Astrocyte (in vitro differentiated cells and primary cell): ENCODE measurements around the gene DDX47. TPM values are rescaled to one million over a fixed set of nuclear protein-coding genes. Genes with fewer than 3 reads are reported as not detected.

ENCODE experiments used
- DNase-seq: peaks from one replicate; pipeline ENCODE4 v3.0.0-alpha.2; 2010; ENCODE audit warnings: low read depth
- FAIRE-seq: peaks from 2 replicates; lab custom pipeline; 2011; peaks lifted over from hg19 to GRCh38; lab: Jason Lieb, UNC
- H2AFZ ChIP-seq: 2 replicates; pipeline ENCODE4 v1.6.0; 2012; ENCODE audit warnings: low read depth, low read length, inconsistent platforms
- H3K27ac ChIP-seq: 2 replicates; pipeline ENCODE4 v1.5.1; 2011; ENCODE audit warnings: low read depth, low read length, inconsistent platforms
- H3K27me3 ChIP-seq: 2 replicates; pipeline ENCODE4 v1.6.0; 2011; ENCODE audit warnings: low read length, inconsistent platforms; ENCODE audit not compliant: insufficient read depth
- H3K36me3 ChIP-seq: 2 replicates; pipeline ENCODE4 v1.5.1; 2011; ENCODE audit warnings: low read length, inconsistent platforms; ENCODE audit not compliant: insufficient read depth
- H3K4me1 ChIP-seq: 2 replicates; pipeline ENCODE4 v1.5.1; 2011; ENCODE audit warnings: low read length, inconsistent platforms; ENCODE audit not compliant: insufficient read depth
- H3K4me2 ChIP-seq: 2 replicates; pipeline ENCODE4 v1.6.0; 2012; ENCODE audit warnings: low read length, inconsistent platforms
- H3K4me3 ChIP-seq: 2 replicates; pipeline ENCODE4 v1.5.1; 2011; ENCODE audit warnings: low read depth, mild to moderate bottlenecking, low read length, inconsistent platforms; ENCODE audit not compliant: insufficient read depth
- H3K79me2 ChIP-seq: 2 replicates; pipeline ENCODE4 v1.6.0; 2012; ENCODE audit warnings: mild to moderate bottlenecking, low read length, inconsistent platforms; ENCODE audit not compliant: insufficient read depth
- H3K9ac ChIP-seq: 2 replicates; pipeline ENCODE4 v1.6.0; 2012; ENCODE audit warnings: mild to moderate bottlenecking, low read length, inconsistent platforms
- H3K9me3 ChIP-seq: 2 replicates; pipeline ENCODE4 v1.5.1; 2012; ENCODE audit warnings: low read depth, mild to moderate bottlenecking, low read length, inconsistent platforms; ENCODE audit not compliant: insufficient read depth
- H4K20me1 ChIP-seq: 2 replicates; pipeline ENCODE4 v1.6.0; 2012; ENCODE audit warnings: low read length, inconsistent platforms; ENCODE audit not compliant: insufficient read depth
- H3K27ac Mint-ChIP-seq: one replicate; pipeline ENCODE4 v1.8.0; 2021; ENCODE audit warnings: mild to moderate bottlenecking, mixed read lengths; ENCODE audit not compliant: unreplicated experiment
- H3K27me3 Mint-ChIP-seq: one replicate; pipeline ENCODE4 v1.8.0; 2021; ENCODE audit warnings: low read depth, mixed read lengths; ENCODE audit not compliant: unreplicated experiment
- H3K36me3 Mint-ChIP-seq: one replicate; pipeline ENCODE4 v1.8.0; 2021; ENCODE audit warnings: low read depth, mixed read lengths; ENCODE audit not compliant: unreplicated experiment
- H3K4me1 Mint-ChIP-seq: one replicate; pipeline ENCODE4 v1.8.0; 2021; ENCODE audit warnings: low read depth, mixed read lengths; ENCODE audit not compliant: unreplicated experiment
- H3K4me3 Mint-ChIP-seq: one replicate; pipeline ENCODE4 v1.8.0; 2021; ENCODE audit warnings: mild to moderate bottlenecking, moderate library complexity, mixed read lengths; ENCODE audit not compliant: unreplicated experiment
- H3K9me3 Mint-ChIP-seq: one replicate; pipeline ENCODE4 v1.8.0; 2021; ENCODE audit warnings: mild to moderate bottlenecking, mixed read lengths; ENCODE audit not compliant: unreplicated experiment
- EZH2 ChIP-seq: IDR thresholded peaks from 2 replicates; pipeline ENCODE4 v1.6.1; 2012; ENCODE audit warnings: mild to moderate bottlenecking, low read length, inconsistent platforms; ENCODE audit not compliant: insufficient read depth
- total RNA-seq: library from RNA; stranded (reverse); gene quantifications from 2 replicates; pipeline ENCODE4 v1.2.1, GENCODE V29; 2021
- TF ChIP-seq, protein P1 (sequence below): IDR thresholded peaks from 2 replicates; pipeline ENCODE4 v1.5.1; 2011; ENCODE audit warnings: low read depth, mild to moderate bottlenecking, inconsistent platforms, low read length, moderate library complexity; ENCODE audit not compliant: insufficient read depth

DDX47 gene
- total RNA-seq, 1 donor from 2014 or later: 62.1 TPM

DNA sequence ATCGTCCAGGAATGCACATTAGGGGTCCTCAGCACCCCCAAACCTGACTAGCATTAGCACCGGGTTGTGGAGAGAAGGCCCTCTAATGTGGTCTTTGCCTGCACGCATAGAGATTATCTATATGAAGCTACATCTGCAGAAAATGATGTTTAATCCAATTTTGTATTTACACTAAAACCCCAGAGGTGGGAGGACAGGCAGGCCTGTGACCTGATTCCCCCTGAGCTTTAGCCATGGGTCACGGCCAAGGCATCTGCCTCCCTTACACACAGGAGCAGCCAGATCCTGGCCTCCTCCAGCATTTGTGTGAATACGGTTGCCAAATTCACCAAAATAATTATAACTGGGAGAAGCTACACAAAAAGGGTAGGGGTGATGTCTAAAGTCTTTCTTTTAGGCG is 20.7 kb upstream of the DDX47 start:
- peaks cover 17% of the 10 kb centered on the region for H3K4me1 Mint-ChIP-seq
- TF ChIP-seq EZH2: no peak
- TF ChIP-seq, protein P1, sequence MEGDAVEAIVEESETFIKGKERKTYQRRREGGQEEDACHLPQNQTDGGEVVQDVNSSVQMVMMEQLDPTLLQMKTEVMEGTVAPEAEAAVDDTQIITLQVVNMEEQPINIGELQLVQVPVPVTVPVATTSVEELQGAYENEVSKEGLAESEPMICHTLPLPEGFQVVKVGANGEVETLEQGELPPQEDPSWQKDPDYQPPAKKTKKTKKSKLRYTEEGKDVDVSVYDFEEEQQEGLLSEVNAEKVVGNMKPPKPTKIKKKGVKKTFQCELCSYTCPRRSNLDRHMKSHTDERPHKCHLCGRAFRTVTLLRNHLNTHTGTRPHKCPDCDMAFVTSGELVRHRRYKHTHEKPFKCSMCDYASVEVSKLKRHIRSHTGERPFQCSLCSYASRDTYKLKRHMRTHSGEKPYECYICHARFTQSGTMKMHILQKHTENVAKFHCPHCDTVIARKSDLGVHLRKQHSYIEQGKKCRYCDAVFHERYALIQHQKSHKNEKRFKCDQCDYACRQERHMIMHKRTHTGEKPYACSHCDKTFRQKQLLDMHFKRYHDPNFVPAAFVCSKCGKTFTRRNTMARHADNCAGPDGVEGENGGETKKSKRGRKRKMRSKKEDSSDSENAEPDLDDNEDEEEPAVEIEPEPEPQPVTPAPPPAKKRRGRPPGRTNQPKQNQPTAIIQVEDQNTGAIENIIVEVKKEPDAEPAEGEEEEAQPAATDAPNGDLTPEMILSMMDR: no peak
- Histone ChIP-seq H3K4me3 (no peak overlapping the region), H3K4me2 (no peak overlapping the region), H3K79me2 (peaks cover 4% of the 10 kb centered on the region), H3K36me3 (no peaks in the 10 kb centered on the region), H3K27ac (no peak overlapping the region), H4K20me1 (no peaks in the 10 kb centered on the region), H3K4me1 (peaks cover 11% of the 10 kb centered on the region), H3K9me3 (no peaks in the 10 kb centered on the region), H2AFZ (peak overlapping the region; percentile 1), H3K27me3 (no peaks in the 10 kb centered on the region), H3K9ac (peak overlapping the region; percentile 8)
- H3K4me3 Mint-ChIP-seq: no peak overlapping the region
- DNase-seq (no peak), FAIRE-seq (no peak)
- no peak overlapping the region for H3K27ac Mint-ChIP-seq
- no peaks in the 10 kb centered on the region for H3K9me3 Mint-ChIP-seq
- H3K27me3 Mint-ChIP-seq: peaks cover 3% of the 10 kb centered on the region
- no peaks in the 10 kb centered on the region for H3K36me3 Mint-ChIP-seq

DNA sequence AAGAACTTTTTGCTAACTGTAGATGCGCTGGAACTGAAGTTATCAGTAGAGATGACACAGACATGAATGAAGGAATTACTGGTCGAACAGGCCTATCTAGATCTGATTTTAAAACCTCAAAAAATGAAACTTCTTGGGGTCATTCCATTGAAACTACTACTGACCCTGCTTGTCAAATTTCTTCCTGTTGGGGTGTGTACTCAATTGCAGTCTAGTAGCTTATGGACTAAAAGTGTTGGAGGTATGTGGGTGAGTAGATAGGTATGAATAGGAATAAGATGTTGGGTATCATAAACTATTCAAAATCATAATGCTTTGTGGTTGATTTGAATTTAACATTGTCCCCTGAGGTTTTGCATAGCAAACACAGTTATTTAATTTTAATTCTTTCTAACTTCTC is 18.5 kb upstream of the DDX47 start:
- no peak for TF ChIP-seq EZH2
- TF ChIP-seq, protein P1: no peak
- Histone ChIP-seq H4K20me1 (no peaks in the 10 kb centered on the region), H3K79me2 (no peaks in the 10 kb centered on the region), H3K27ac (no peak overlapping the region), H3K4me3 (no peak overlapping the region), H3K4me2 (no peak overlapping the region), H3K9me3 (no peaks in the 10 kb centered on the region), H3K9ac (no peak overlapping the region), H3K27me3 (no peaks in the 10 kb centered on the region), H3K36me3 (no peaks in the 10 kb centered on the region), H3K4me1 (peaks cover 7% of the 10 kb centered on the region), H2AFZ (no peak overlapping the region)
- Mint-ChIP-seq H3K36me3 (no peaks in the 10 kb centered on the region), H3K9me3 (no peaks in the 10 kb centered on the region), H3K27ac (no peak overlapping the region), H3K27me3 (no peaks in the 10 kb centered on the region), H3K4me3 (no peak overlapping the region), H3K4me1 (peaks cover 13% of the 10 kb centered on the region)
- DNase-seq (no peak), FAIRE-seq (no peak)

GRCh38 chr12:12796171-12796570 is 17.0 kb upstream of the DDX47 start:
- DNase-seq: no peak
- H3K4me1 Mint-ChIP-seq: peaks cover 18% of the 10 kb centered on the region
- no peak overlapping the region for H3K9ac ChIP-seq
- no peak overlapping the region for H3K4me3 Mint-ChIP-seq
- no peak overlapping the region for H3K4me2 ChIP-seq
- H3K27ac ChIP-seq: no peak overlapping the region
- no peaks in the 10 kb centered on the region for H3K27me3 ChIP-seq
- FAIRE-seq: no peak
- no peaks in the 10 kb centered on the region for H3K27me3 Mint-ChIP-seq
- H3K4me1 ChIP-seq: peaks cover 7% of the 10 kb centered on the region
- no peaks in the 10 kb centered on the region for H4K20me1 ChIP-seq
- no peaks in the 10 kb centered on the region for H3K36me3 ChIP-seq
- H2AFZ ChIP-seq: no peak overlapping the region
- TF ChIP-seq EZH2: no peak
- TF ChIP-seq, protein P1: no peak
- no peaks in the 10 kb centered on the region for H3K9me3 Mint-ChIP-seq
- no peaks in the 10 kb centered on the region for H3K36me3 Mint-ChIP-seq
- H3K9me3 ChIP-seq: no peaks in the 10 kb centered on the region
- no peak overlapping the region for H3K4me3 ChIP-seq
- H3K79me2 ChIP-seq: no peaks in the 10 kb centered on the region
- no peak overlapping the region for H3K27ac Mint-ChIP-seq
